ENCODE data around the gene SEC23A. TPM values are rescaled to one million over a fixed set of nuclear protein-coding genes. Genes with fewer than 3 reads are reported as not detected.
"Not testable (repeated sequence)": the region's sequence is repeated elsewhere in the genome, so short reads cannot be mapped to it uniquely, and the experiment has no call there.

Gene SEC23A
- total and polyA plus RNA-seq, 11 donors, result 14.1 to 116 (median 82.5) TPM

DNA sequence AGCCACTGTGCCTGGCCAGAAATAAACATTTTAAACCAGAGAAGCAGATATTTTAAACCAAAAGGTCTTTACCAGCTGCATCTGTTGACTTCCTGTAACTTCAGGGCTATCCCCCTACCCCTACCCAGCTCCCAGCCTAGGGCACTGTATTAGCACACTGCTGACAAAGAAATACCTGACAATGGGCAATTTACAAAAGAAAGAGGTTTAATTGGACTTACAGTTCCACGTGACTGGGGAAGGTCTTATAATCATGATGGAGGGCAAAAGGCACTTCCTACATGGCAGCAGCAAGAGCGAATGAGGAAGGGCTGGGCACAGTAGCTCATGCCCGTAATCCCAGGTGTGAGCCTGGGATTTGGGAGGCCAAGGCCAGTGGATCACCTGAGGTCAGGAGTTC, 37.1 kb upstream of the SEC23A start:
- peaks cover 0 to 61% (median 47%) of the 10 kb centered on the region in 9 donors for H3K36me3 ChIP-seq
- H3K9me3 ChIP-seq, result no peaks in the 10 kb centered on the region
- H3K27me3 ChIP-seq, result no peaks in the 10 kb centered on the region
- intact Hi-C loops (cut with DNase I), result no loop called here
- no peaks in the 10 kb centered on the region for H3K4me1 ChIP-seq
- H3K27ac ChIP-seq, result no peak overlapping the region
- DNase-seq, result no peak
- no peak for TF ChIP-seq POLR2A (IDR thresholded peaks at IDR 0.05)
- TF ChIP-seq, protein P1, sequence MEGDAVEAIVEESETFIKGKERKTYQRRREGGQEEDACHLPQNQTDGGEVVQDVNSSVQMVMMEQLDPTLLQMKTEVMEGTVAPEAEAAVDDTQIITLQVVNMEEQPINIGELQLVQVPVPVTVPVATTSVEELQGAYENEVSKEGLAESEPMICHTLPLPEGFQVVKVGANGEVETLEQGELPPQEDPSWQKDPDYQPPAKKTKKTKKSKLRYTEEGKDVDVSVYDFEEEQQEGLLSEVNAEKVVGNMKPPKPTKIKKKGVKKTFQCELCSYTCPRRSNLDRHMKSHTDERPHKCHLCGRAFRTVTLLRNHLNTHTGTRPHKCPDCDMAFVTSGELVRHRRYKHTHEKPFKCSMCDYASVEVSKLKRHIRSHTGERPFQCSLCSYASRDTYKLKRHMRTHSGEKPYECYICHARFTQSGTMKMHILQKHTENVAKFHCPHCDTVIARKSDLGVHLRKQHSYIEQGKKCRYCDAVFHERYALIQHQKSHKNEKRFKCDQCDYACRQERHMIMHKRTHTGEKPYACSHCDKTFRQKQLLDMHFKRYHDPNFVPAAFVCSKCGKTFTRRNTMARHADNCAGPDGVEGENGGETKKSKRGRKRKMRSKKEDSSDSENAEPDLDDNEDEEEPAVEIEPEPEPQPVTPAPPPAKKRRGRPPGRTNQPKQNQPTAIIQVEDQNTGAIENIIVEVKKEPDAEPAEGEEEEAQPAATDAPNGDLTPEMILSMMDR (IDR thresholded peaks at IDR 0.05), result no peak
- ATAC-seq, result no peak
- 92 to 98% (median 96%) methylated on average over 3 of the region's 3 CpGs for WGBS, 4 donors
- H3K4me3 ChIP-seq, result no peak overlapping the region

DNA sequence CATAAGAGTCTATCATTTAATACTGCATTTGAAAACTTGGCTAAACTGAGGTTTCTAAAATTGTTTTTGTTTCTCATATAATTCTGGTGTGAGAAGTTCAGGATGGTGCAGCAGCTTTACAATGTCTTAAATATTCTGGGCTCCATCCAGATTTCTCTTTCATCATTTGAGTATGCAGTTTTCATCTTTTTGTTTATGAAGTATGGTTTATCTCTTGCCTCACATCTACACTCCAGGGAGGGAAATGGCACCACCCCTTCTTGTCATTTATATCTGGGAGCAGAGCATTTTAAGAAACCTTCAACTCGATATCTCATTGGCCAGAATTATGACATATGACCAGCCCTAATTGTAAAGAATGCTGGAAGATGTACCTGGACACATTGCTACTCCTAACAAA, 35.4 kb upstream of the SEC23A start:
- Histone ChIP-seq H3K27ac (no peak overlapping the region), H3K36me3 (peaks cover 0 to 78% (median 65%) of the 10 kb centered on the region in 9 donors)
- no peak for TF ChIP-seq POLR2A (IDR thresholded peaks at IDR 0.05)
- TF ChIP-seq, protein P1 (IDR thresholded peaks at IDR 0.05), result no peak

DNA sequence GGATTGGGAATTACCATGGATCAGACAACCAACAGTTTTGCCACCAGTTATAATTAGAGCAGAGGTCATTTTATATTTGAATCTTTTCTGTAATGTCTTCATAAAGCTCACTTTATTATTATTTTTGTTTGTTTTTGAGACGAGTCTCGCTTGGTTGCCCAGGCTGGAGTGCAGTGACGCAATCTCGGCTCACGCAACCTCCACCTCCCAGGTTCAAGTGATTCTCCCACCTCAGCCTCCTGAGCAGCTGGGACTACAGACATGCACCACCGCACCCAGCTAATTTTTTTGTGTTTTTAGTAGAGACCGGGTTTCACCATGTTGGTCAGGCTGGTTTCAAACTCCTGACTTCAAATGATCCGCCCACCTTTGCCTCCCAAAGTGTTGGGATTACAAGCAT, 34.8 kb upstream of the SEC23A start:
- H3K4me1 ChIP-seq; H3K9me3 ChIP-seq; intact Hi-C loops (cut with DNase I); DNase-seq; H3K27ac ChIP-seq; H3K27me3 ChIP-seq; ATAC-seq; H3K4me3 ChIP-seq: not testable (repeated sequence)
- peaks cover 0 to 82% (median 71%) of the 10 kb centered on the region in 9 donors for H3K36me3 ChIP-seq
- 95 to 98% (median 97%) methylated on average over 8 of the region's 8 CpGs for WGBS, 4 donors

More for the DNA sequence above, 35.4 kb upstream of the SEC23A start:
- no peak for DNase-seq
- 90 to 97% (median 93%) methylated on average over 1 of the region's 1 CpG for WGBS, 4 donors
- intact Hi-C loops (cut with DNase I), result no loop called here
- Histone ChIP-seq H3K4me1 (no peaks in the 10 kb centered on the region), H3K9me3 (no peaks in the 10 kb centered on the region), H3K4me3 (no peak overlapping the region), H3K27me3 (no peaks in the 10 kb centered on the region)
- no peak for ATAC-seq

DNA sequence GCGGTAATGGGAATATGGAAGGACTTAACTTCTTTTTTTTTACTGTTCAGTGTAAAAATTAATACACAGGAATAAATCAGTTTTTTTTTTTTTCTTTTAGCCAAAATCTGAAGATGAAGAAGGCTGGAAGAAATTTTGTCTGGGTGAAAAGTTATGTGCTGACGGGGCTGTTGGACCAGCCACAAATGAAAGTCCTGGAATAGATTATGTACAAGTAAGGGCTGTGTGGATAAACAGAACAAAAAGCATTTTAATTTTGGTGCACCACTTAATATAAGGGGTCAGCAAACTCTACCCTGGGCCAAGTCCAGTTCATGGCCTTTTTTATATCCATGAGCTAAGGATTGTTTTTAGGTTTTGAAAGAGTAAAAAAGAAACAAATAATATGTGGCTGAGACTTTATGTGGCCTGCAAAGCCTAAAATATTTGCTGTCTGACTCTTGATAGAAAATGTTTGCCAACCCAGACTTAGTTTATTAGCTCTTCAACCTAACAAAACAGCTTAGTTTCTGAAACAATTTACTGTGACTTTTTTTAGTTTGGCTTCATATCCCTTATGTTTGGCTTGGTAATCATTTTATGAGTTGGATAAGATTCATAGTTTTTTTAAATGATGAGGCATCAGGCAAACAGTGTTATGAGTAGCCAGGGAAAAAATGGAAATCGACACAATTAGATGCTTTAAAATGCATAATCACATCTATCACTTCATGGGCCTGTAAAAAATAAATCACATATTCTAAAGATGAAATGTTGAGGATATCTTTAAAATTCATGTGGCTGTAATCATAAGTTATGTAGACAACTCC, 19.5 kb upstream of the SEC23A start:
- WGBS, 4 donors, result 93 to 97% (median 96%) methylated on average over 3 of the region's 3 CpGs
- ATAC-seq, result no peak
- no peak for DNase-seq
- Histone ChIP-seq H3K27ac (no peak overlapping the region), H3K4me3 (no peak overlapping the region), H3K4me1 (no peaks in the 10 kb centered on the region), H3K27me3 (no peaks in the 10 kb centered on the region), H3K9me3 (no peaks in the 10 kb centered on the region), H3K36me3 (peaks cover 0 to 100% (median 92%) of the 10 kb centered on the region in 9 donors)
- intact Hi-C loops (cut with DNase I), result no loop called here
- TF ChIP-seq, protein P1 (IDR thresholded peaks at IDR 0.05), result no peak
- no peak for TF ChIP-seq POLR2A (IDR thresholded peaks at IDR 0.05)

All from heart left ventricle (tissue), 16 donors.